Ascending aorta (tissue), 2 donors: Measurements from ENCODE around the gene AUTS2. TPM values are rescaled to one million over a fixed set of nuclear protein-coding genes. Genes with fewer than 3 reads are reported as not detected.

Source experiments
- DNase-seq, 2 donors: peaks; one replicate each; pipeline ENCODE4 v3.0.0-alpha.2; 2019; ENCODE audit warnings: low spot score in 2 of 2
- H3K27ac ChIP-seq, 2 donors: fragments of 200-600 bp; sonication (generic); one replicate each; pipeline ENCODE4 v1.5.1; 2016 to 2017; ENCODE audit warnings: mild to moderate bottlenecking in 1 of 2
- H3K27me3 ChIP-seq: fragments of 200-600 bp; sonication (generic); one replicate; pipeline ENCODE4 v1.5.1; 2017
- H3K36me3 ChIP-seq, 2 donors: fragments of 200-600 bp; sonication (generic); one replicate each; pipeline ENCODE4 v1.5.1; 2016
- H3K4me1 ChIP-seq, 2 donors: fragments of 200-600 bp; sonication (generic); one replicate each; pipeline ENCODE4 v1.5.1; 2016 to 2017; ENCODE audit warnings: mild to moderate bottlenecking in 1 of 2
- H3K4me3 ChIP-seq, 2 donors: fragments of 200-600 bp; sonication (generic); one replicate each; pipeline ENCODE4 v1.5.1; 2016 to 2017; ENCODE audit warnings: mild to moderate bottlenecking in 1 of 2
- H3K9me3 ChIP-seq, 2 donors: fragments of 200-600 bp; sonication (generic); one replicate each; pipeline ENCODE4 v1.5.1; 2016
- CTCF ChIP-seq, 3 experiments: fragments of 200-600 bp in 2 of 3; fragments of 450-650 bp in 1 of 3; sonication (generic) in 2 of 3; IDR thresholded peaks; one replicate each; pipeline ENCODE4 v1.5.1; 2016 to 2019; ENCODE audit warnings: antibody characterized with exemption in 3 of 3, mild to moderate bottlenecking in 1 of 3, moderate library complexity in 1 of 3
- intact Hi-C: fragments of 100-400 bp; cut with DNase I; formaldehyde crosslinking; loops from one replicate; pipeline ENCODE4 v1.15.1; 2023
- total RNA-seq: library from RNA; depleted of rRNA; stranded (reverse); fragments of >200 nt; gene quantifications from one replicate; pipeline ENCODE4 v1.1.0, GENCODE V29; 2016

Gene AUTS2
- total RNA-seq, 1 donor from 2014 or later = 90.4 TPM

- no peaks in the 10 kb centered on the region for H3K36me3 ChIP-seq
- intact Hi-C loops = no loop called here
- no peaks in the 10 kb centered on the region for H3K4me1 ChIP-seq
- no peak overlapping the region for H3K27ac ChIP-seq
- no peaks in the 10 kb centered on the region for H3K27me3 ChIP-seq
- DNase-seq = no peak
- no peak for TF ChIP-seq CTCF (IDR thresholded peaks at IDR 0.05)
- H3K4me3 ChIP-seq = no peak overlapping the region
- H3K9me3 ChIP-seq = no peaks in the 10 kb centered on the region
These were observed 30.5 kb upstream of the AUTS2 start for GRCh38 chr7:69567800-69568199.

- TF ChIP-seq CTCF (IDR thresholded peaks at IDR 0.05) = no peak
- no peak for DNase-seq
- H3K9me3 ChIP-seq = no peaks in the 10 kb centered on the region
These were observed 30.0 kb upstream of the AUTS2 start for GRCh38 chr7:69568266-69568665.

GRCh38 chr7:69575651-69576050 lies 22.6 kb upstream of the AUTS2 start:
- Histone ChIP-seq H3K9me3 (no peaks in the 10 kb centered on the region), H3K27ac (no peak overlapping the region), H3K4me1 (peaks cover 2 to 8% of the 10 kb centered on the region in 2 donors), H3K36me3 (no peaks in the 10 kb centered on the region), H3K4me3 (no peak overlapping the region), H3K27me3 (no peaks in the 10 kb centered on the region)
- no peak for TF ChIP-seq CTCF (IDR thresholded peaks at IDR 0.05)
- intact Hi-C loops = no loop called here
- DNase-seq = no peak

More at GRCh38 chr7:69568266-69568665, 30.0 kb upstream of the AUTS2 start:
- intact Hi-C loops = no loop called here
- no peaks in the 10 kb centered on the region for H3K4me1 ChIP-seq
- no peaks in the 10 kb centered on the region for H3K36me3 ChIP-seq
- H3K27me3 ChIP-seq = no peaks in the 10 kb centered on the region
- H3K27ac ChIP-seq = no peak overlapping the region
- no peak overlapping the region for H3K4me3 ChIP-seq

- Histone ChIP-seq H3K4me1 (peaks cover 2 to 8% of the 10 kb centered on the region in 2 donors), H3K36me3 (no peaks in the 10 kb centered on the region), H3K4me3 (no peak overlapping the region), H3K27me3 (no peaks in the 10 kb centered on the region), H3K9me3 (no peaks in the 10 kb centered on the region), H3K27ac (no peak overlapping the region)
- no peak for DNase-seq
- intact Hi-C loops = no loop called here
- no peak for TF ChIP-seq CTCF (IDR thresholded peaks at IDR 0.05)
These were observed 21.1 kb upstream of the AUTS2 start for GRCh38 chr7:69577221-69577620.

GRCh38 chr7:69585169-69585568 lies 13.1 kb upstream of the AUTS2 start:
- H3K4me1 ChIP-seq = no peaks in the 10 kb centered on the region
- H3K4me3 ChIP-seq = no peak overlapping the region
- no peaks in the 10 kb centered on the region for H3K36me3 ChIP-seq
- no peak overlapping the region for H3K27ac ChIP-seq
- DNase-seq = no peak
- intact Hi-C loops = no loop called here
- H3K27me3 ChIP-seq = no peaks in the 10 kb centered on the region
- TF ChIP-seq CTCF (IDR thresholded peaks at IDR 0.05) = no peak
- H3K9me3 ChIP-seq = no peaks in the 10 kb centered on the region

GRCh38 chr7:69586321-69586720 lies 12.0 kb upstream of the AUTS2 start:
- intact Hi-C loops = no loop called here
- TF ChIP-seq CTCF (IDR thresholded peaks at IDR 0.05) = no peak
- Histone ChIP-seq H3K9me3 (no peaks in the 10 kb centered on the region), H3K4me3 (no peak overlapping the region), H3K4me1 (no peaks in the 10 kb centered on the region), H3K27me3 (no peaks in the 10 kb centered on the region), H3K36me3 (no peaks in the 10 kb centered on the region), H3K27ac (no peak overlapping the region)
- DNase-seq = no peak
